Smooth muscle cell (in vitro differentiated cells): Measurements from ENCODE around the gene TMOD2. TPM values are rescaled to one million over a fixed set of nuclear protein-coding genes. Genes with fewer than 3 reads are reported as not detected.
A peak's percentile ranks its signal among the peaks of the same experiment; 100 is the strongest.

ENCODE experiments used
- DNase-seq: peaks from one replicate; lab custom pipeline; 2025; ENCODE audit not compliant: unreplicated experiment; lab: John Stamatoyannopoulos, UW
- H2AFZ ChIP-seq: fragments of 200-600 bp; sonication (generic); 2 replicates; pipeline ENCODE4 v1.6.0; 2016; ENCODE audit warnings: antibody characterized with exemption, low read depth, mild to moderate bottlenecking
- H3F3A ChIP-seq: fragments of 200-600 bp; sonication (generic); 2 replicates; pipeline ENCODE4 v1.6.0; 2017; ENCODE audit warnings: antibody characterized with exemption, low read depth
- H3K27ac ChIP-seq: fragments of 200-600 bp; sonication (generic); 2 replicates; pipeline ENCODE4 v1.5.1; 2016; ENCODE audit warnings: low read depth, mild to moderate bottlenecking
- H3K27me3 ChIP-seq: fragments of 200-600 bp; sonication (generic); 2 replicates; pipeline ENCODE4 v1.6.1; 2016; ENCODE audit warnings: low read depth, mild to moderate bottlenecking
- H3K36me3 ChIP-seq: fragments of 200-600 bp; sonication (generic); 2 replicates; pipeline ENCODE4 v1.5.1; 2016; ENCODE audit warnings: low read depth
- H3K4me1 ChIP-seq: fragments of 200-600 bp; sonication (generic); 2 replicates; pipeline ENCODE4 v1.5.1; 2016; ENCODE audit warnings: low read depth
- H3K4me2 ChIP-seq: fragments of 200-600 bp; sonication (generic); 2 replicates; pipeline ENCODE4 v1.6.0; 2016; ENCODE audit warnings: mild to moderate bottlenecking
- H3K4me3 ChIP-seq: fragments of 200-600 bp; sonication (generic); 2 replicates; pipeline ENCODE4 v1.5.1; 2016; ENCODE audit warnings: mild to moderate bottlenecking
- H3K79me2 ChIP-seq: fragments of 200-600 bp; sonication (generic); 2 replicates; pipeline ENCODE4 v1.6.0; 2016; ENCODE audit warnings: low read depth, mild to moderate bottlenecking
- H3K9ac ChIP-seq: fragments of 200-600 bp; sonication (generic); 2 replicates; pipeline ENCODE4 v1.6.0; 2016; ENCODE audit warnings: low read depth
- H3K9me3 ChIP-seq: fragments of 200-600 bp; sonication (generic); replicated peaks from 2 replicates; pipeline ENCODE4 v1.5.1; 2016; ENCODE audit warnings: low read depth
- H4K20me1 ChIP-seq: fragments of 200-600 bp; sonication (generic); 2 replicates; pipeline ENCODE4 v1.6.0; 2016; ENCODE audit warnings: low read depth
- CTCF ChIP-seq: fragments of 200-600 bp; sonication (generic); IDR thresholded peaks from 2 replicates; pipeline ENCODE4 v1.5.1; 2017; ENCODE audit warnings: borderline replicate concordance, mild to moderate bottlenecking, antibody characterized with exemption; ENCODE audit not compliant: insufficient read depth, poor library complexity, severe bottlenecking
- WGBS: methylation state at CpG from one replicate; pipeline ENCODE4 v1.1.7; 2016; ENCODE audit warnings: low lambda C conversion rate; 5-methylcytosine and 5-hydroxymethylcytosine counted together
- polyA plus RNA-seq: library from polyadenylated mRNA; unstranded; fragments of >200 nt; fragmentation: Nextera tagmentation; extraction: Ambion mirVana; gene quantifications from 2 replicates; pipeline ENCODE4 v1.2.1, GENCODE V29; 2016
- total RNA-seq: library from RNA; depleted of rRNA; stranded (reverse); fragments of >200 nt; gene quantifications from 2 replicates; pipeline ENCODE4 v1.2.3, GENCODE V29; 2014

Gene TMOD2
- total and polyA plus RNA-seq, 2 experiments from 2014 or later, result 1.5 to 4.2 TPM

- H4K20me1 ChIP-seq, result no peaks in the 10 kb centered on the region
- no peak overlapping the region for H3K27ac ChIP-seq
- H3K79me2 ChIP-seq, result no peaks in the 10 kb centered on the region
- DNase-seq, result no peak
- no peaks in the 10 kb centered on the region for H3K36me3 ChIP-seq
- no peak for TF ChIP-seq CTCF
- H3K9me3 ChIP-seq, result no peaks in the 10 kb centered on the region
- no peak overlapping the region for H3K4me2 ChIP-seq
- 92% methylated on average over 6 of the region's 6 CpGs for WGBS
- no peak overlapping the region for H3K9ac ChIP-seq
- no peak overlapping the region for H2AFZ ChIP-seq
- H3K4me1 ChIP-seq, result no peaks in the 10 kb centered on the region
- H3F3A ChIP-seq, result no peaks in the 10 kb centered on the region
- H3K27me3 ChIP-seq, result no peaks in the 10 kb centered on the region
- no peak overlapping the region for H3K4me3 ChIP-seq
Observed at GRCh38 chr15:51799282-51800252, 48.2 kb downstream of the TMOD2 start.

- no peaks in the 10 kb centered on the region for H3K79me2 ChIP-seq
- no peak for DNase-seq
- H3K9ac ChIP-seq, result no peak overlapping the region
- H3K9me3 ChIP-seq, result no peaks in the 10 kb centered on the region
- no peaks in the 10 kb centered on the region for H4K20me1 ChIP-seq
- TF ChIP-seq CTCF, result peak; percentile 36
- H3K27me3 ChIP-seq, result no peaks in the 10 kb centered on the region
- H3K4me1 ChIP-seq, result no peaks in the 10 kb centered on the region
- no peak overlapping the region for H2AFZ ChIP-seq
- no peak overlapping the region for H3K4me3 ChIP-seq
- H3K4me2 ChIP-seq, result no peak overlapping the region
- H3F3A ChIP-seq, result no peaks in the 10 kb centered on the region
- peak overlapping the region; percentile 17 for H3K27ac ChIP-seq
- no peaks in the 10 kb centered on the region for H3K36me3 ChIP-seq
- WGBS, result 63% methylated on average over 3 of the region's 3 CpGs
Observed at GRCh38 chr15:51801391-51801835, 50.0 kb downstream of the TMOD2 start.

- Histone ChIP-seq H3K36me3 (no peaks in the 10 kb centered on the region), H3K27me3 (no peaks in the 10 kb centered on the region), H4K20me1 (no peaks in the 10 kb centered on the region), H3K27ac (peak overlapping the region; percentile 65), H3K4me1 (no peaks in the 10 kb centered on the region), H3K9ac (peak overlapping the region; percentile 17), H2AFZ (no peak overlapping the region), H3F3A (no peaks in the 10 kb centered on the region), H3K4me2 (no peak overlapping the region), H3K9me3 (no peaks in the 10 kb centered on the region), H3K4me3 (no peak overlapping the region), H3K79me2 (no peaks in the 10 kb centered on the region)
- no peak for DNase-seq
- WGBS, result 80% methylated on average over 5 of the region's 5 CpGs
- no peak for TF ChIP-seq CTCF
Observed at GRCh38 chr15:51802593-51802992, 51.2 kb downstream of the TMOD2 start.
